Common myeloid progenitor, CD34-positive (primary cell): ENCODE results near the gene PCSK6.

Source experiments
- CTCF ChIA-PET: fragments of 350-600 bp; sonication (Branson Sonifier 250); formaldehyde crosslinking; loops from one replicate; lab custom pipeline; 2021; ENCODE audit warnings: antibody characterized with exemption; lab: Charles Lee
- POLR2A ChIA-PET: fragments of 350-600 bp; sonication (Branson Sonifier 250); formaldehyde crosslinking; loops from one replicate; lab custom pipeline; 2021; ENCODE audit warnings: antibody characterized with exemption; lab: Charles Lee
- DNase-seq, 3 donors: peaks; one replicate each; pipeline versions ENCODE4 v3.0.0 to v3.0.0-alpha.2; 2013
- H3K27ac ChIP-seq, 2 experiments: 1 replicate in 1 of 2; 2 replicates in 1 of 2; pipeline ENCODE4 v1.7.0; 2013; ENCODE audit warnings: inconsistent platforms in 2 of 2, low read length in 2 of 2, mild to moderate bottlenecking in 2 of 2, low read depth in 1 of 2, moderate library complexity in 1 of 2; ENCODE audit not compliant: severe bottlenecking in 2 of 2, insufficient read depth in 1 of 2, poor library complexity in 1 of 2
- H3K27me3 ChIP-seq, 5 experiments: replicated peaks in 2 of 5; 1 replicate in 3 of 5; 2 replicates in 2 of 5; pipeline versions ENCODE4 v1.6.1 to v1.7.0; 2013; ENCODE audit warnings: low read length in 4 of 5, mild to moderate bottlenecking in 2 of 5, moderate library complexity in 2 of 5, inconsistent platforms in 1 of 5; ENCODE audit not compliant: insufficient read depth in 5 of 5, control insufficient read depth in 4 of 5
- H3K36me3 ChIP-seq, 4 experiments: 1 replicate in 2 of 4; 2 replicates in 2 of 4; pipeline versions ENCODE4 v1.6.1 to v1.7.0; 2013; ENCODE audit warnings: low read length in 3 of 4, control low read depth in 1 of 4, mild to moderate bottlenecking in 1 of 4; ENCODE audit not compliant: control insufficient read depth in 4 of 4, insufficient read depth in 4 of 4
- H3K4me1 ChIP-seq, 4 experiments: 1 replicate in 3 of 4; 2 replicates in 1 of 4; pipeline versions ENCODE4 v1.6.1 to v1.7.1; 2013; ENCODE audit warnings: low read length in 3 of 4, mild to moderate bottlenecking in 3 of 4, control low read depth in 1 of 4, inconsistent platforms in 1 of 4, moderate library complexity in 1 of 4; ENCODE audit not compliant: control insufficient read depth in 4 of 4, insufficient read depth in 4 of 4; ENCODE audit errors: control extremely low read depth in 1 of 4
- H3K4me3 ChIP-seq, 7 experiments: 1 replicate in 4 of 7; 2 replicates in 3 of 7; pipeline versions ENCODE4 v1.5.1 to v1.7.0; 2013; ENCODE audit warnings: mild to moderate bottlenecking in 7 of 7, low read length in 6 of 7, moderate library complexity in 6 of 7, inconsistent platforms in 2 of 7, low read depth in 2 of 7, control low read depth in 1 of 7; ENCODE audit not compliant: insufficient read depth in 4 of 7, control insufficient read depth in 1 of 7; ENCODE audit errors: extremely low read depth in 1 of 7
- H3K9me3 ChIP-seq, 5 experiments: 1 replicate in 4 of 5; 2 replicates in 1 of 5; pipeline versions ENCODE4 v1.6.1 to v1.7.1; 2013; ENCODE audit warnings: low read length in 4 of 5, mild to moderate bottlenecking in 2 of 5, inconsistent platforms in 1 of 5, low read depth in 1 of 5, moderate library complexity in 1 of 5; ENCODE audit not compliant: control insufficient read depth in 4 of 5, insufficient read depth in 2 of 5; ENCODE audit errors: control extremely low read depth in 1 of 5
- WGBS: methylation state at CpG from one replicate; pipeline ENCODE4 v1.1.5; 2013; ENCODE audit not compliant: insufficient coverage; 5-methylcytosine and 5-hydroxymethylcytosine counted together

Gene PCSK6

GRCh38 chr15:101535170-101535902, 45.8 kb upstream of the PCSK6 start:
- DNase-seq: no peak
- Histone ChIP-seq H3K36me3 (no peaks in the 10 kb centered on the region), H3K27me3 (peaks cover 0 to 24% (median 3%) of the 10 kb centered on the region in 5 experiments), H3K4me1 (no peaks in the 10 kb centered on the region), H3K4me3 (no peak overlapping the region), H3K27ac (no peak overlapping the region), H3K9me3 (peaks cover 0 to 3% (median 0%) of the 10 kb centered on the region in 5 experiments)
- WGBS: 94% methylated on average over 28 of the region's 29 CpGs
- ChIA-PET POLR2A (no interaction called here), CTCF (no interaction called here)

GRCh38 chr15:101534376-101534970, 45.0 kb upstream of the PCSK6 start:
- Histone ChIP-seq H3K36me3 (no peaks in the 10 kb centered on the region), H3K27me3 (peaks cover 0 to 26% (median 0%) of the 10 kb centered on the region in 5 experiments), H3K27ac (no peak overlapping the region), H3K9me3 (peaks cover 0 to 2% (median 0%) of the 10 kb centered on the region in 5 experiments), H3K4me1 (no peaks in the 10 kb centered on the region), H3K4me3 (no peak overlapping the region)
- CTCF ChIA-PET: no interaction called here
- no peak for DNase-seq
- POLR2A ChIA-PET: no interaction called here
- WGBS: 99% methylated on average over 21 of the region's 21 CpGs

- no peak overlapping the region for H3K4me3 ChIP-seq
- no peaks in the 10 kb centered on the region for H3K36me3 ChIP-seq
- peaks cover 0 to 28% (median 0%) of the 10 kb centered on the region in 5 experiments for H3K27me3 ChIP-seq
- CTCF ChIA-PET: no interaction called here
- H3K9me3 ChIP-seq: no peaks in the 10 kb centered on the region
- WGBS: 88% methylated on average over 8 of the region's 13 CpGs
- no peak for DNase-seq
- H3K27ac ChIP-seq: no peak overlapping the region
- no peaks in the 10 kb centered on the region for H3K4me1 ChIP-seq
- POLR2A ChIA-PET: no interaction called here
Observed at GRCh38 chr15:101533371-101534140, 44.0 kb upstream of the PCSK6 start.

DNA sequence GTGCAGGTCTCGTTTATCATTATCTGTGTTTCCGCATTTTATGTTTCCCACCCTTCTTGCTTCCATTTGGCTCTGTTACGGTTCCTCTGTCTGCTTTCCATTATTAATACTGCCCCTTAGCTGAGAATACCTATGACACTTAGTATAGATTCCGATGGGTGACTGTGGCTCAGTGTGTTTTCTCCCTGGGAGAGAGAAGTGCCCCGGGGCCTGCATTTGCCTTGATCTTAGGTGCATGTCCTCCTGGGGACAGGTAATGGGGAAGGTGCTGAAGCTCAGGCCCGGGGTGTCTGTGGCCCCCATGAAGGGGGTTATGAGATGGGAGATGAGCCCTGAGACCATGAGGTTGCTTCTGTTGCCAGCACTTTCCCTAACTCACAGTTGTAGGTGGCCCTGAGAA, 43.4 kb upstream of the PCSK6 start:
- no peaks in the 10 kb centered on the region for H3K36me3 ChIP-seq
- H3K4me3 ChIP-seq: no peak overlapping the region
- no peak overlapping the region for H3K27ac ChIP-seq
- peaks cover 0 to 2% (median under 1%) of the 10 kb centered on the region in 4 experiments for H3K4me1 ChIP-seq
- H3K9me3 ChIP-seq: no peaks in the 10 kb centered on the region
- 100% methylated on average over 5 of the region's 6 CpGs for WGBS
- POLR2A ChIA-PET: no interaction called here
- DNase-seq: no peak
- CTCF ChIA-PET: no interaction called here
- peaks cover 0 to 33% (median 0%) of the 10 kb centered on the region in 5 experiments for H3K27me3 ChIP-seq

GRCh38 chr15:101531170-101531569, 41.7 kb upstream of the PCSK6 start:
- no peaks in the 10 kb centered on the region for H3K9me3 ChIP-seq
- H3K27ac ChIP-seq: no peak overlapping the region
- H3K4me3 ChIP-seq: no peak overlapping the region
- WGBS: 90% methylated on average over 11 of the region's 13 CpGs
- no peaks in the 10 kb centered on the region for H3K36me3 ChIP-seq
- H3K27me3 ChIP-seq: peaks cover 0 to 36% (median 0%) of the 10 kb centered on the region in 5 experiments
- H3K4me1 ChIP-seq: peaks cover 0 to 8% (median 6%) of the 10 kb centered on the region in 4 experiments
- no peak for DNase-seq
- ChIA-PET CTCF (no interaction called here), POLR2A (no interaction called here)

- WGBS: 93% methylated on average over 16 of the region's 17 CpGs
- Histone ChIP-seq H3K4me1 (peaks cover 0 to 8% (median 6%) of the 10 kb centered on the region in 4 experiments), H3K27me3 (peaks cover 0 to 40% (median 0%) of the 10 kb centered on the region in 5 experiments), H3K27ac (no peak overlapping the region), H3K9me3 (no peaks in the 10 kb centered on the region), H3K36me3 (no peaks in the 10 kb centered on the region), H3K4me3 (no peak overlapping the region)
- no peak for DNase-seq
- ChIA-PET CTCF (no interaction called here), POLR2A (no interaction called here)
Observed at GRCh38 chr15:101530224-101530958, 40.9 kb upstream of the PCSK6 start.
